GOT3 (cell line): ENCODE data around the gene SCAF11.
"Not testable (repeated sequence)": the region's sequence is repeated elsewhere in the genome, so short reads cannot be mapped to it uniquely, and the experiment has no call there.

Experiments
- DNase-seq: peaks from one replicate; lab custom pipeline; 2025; ENCODE audit warnings: mixed read lengths; lab: John Stamatoyannopoulos, UW

The SCAF11 gene, protein sequence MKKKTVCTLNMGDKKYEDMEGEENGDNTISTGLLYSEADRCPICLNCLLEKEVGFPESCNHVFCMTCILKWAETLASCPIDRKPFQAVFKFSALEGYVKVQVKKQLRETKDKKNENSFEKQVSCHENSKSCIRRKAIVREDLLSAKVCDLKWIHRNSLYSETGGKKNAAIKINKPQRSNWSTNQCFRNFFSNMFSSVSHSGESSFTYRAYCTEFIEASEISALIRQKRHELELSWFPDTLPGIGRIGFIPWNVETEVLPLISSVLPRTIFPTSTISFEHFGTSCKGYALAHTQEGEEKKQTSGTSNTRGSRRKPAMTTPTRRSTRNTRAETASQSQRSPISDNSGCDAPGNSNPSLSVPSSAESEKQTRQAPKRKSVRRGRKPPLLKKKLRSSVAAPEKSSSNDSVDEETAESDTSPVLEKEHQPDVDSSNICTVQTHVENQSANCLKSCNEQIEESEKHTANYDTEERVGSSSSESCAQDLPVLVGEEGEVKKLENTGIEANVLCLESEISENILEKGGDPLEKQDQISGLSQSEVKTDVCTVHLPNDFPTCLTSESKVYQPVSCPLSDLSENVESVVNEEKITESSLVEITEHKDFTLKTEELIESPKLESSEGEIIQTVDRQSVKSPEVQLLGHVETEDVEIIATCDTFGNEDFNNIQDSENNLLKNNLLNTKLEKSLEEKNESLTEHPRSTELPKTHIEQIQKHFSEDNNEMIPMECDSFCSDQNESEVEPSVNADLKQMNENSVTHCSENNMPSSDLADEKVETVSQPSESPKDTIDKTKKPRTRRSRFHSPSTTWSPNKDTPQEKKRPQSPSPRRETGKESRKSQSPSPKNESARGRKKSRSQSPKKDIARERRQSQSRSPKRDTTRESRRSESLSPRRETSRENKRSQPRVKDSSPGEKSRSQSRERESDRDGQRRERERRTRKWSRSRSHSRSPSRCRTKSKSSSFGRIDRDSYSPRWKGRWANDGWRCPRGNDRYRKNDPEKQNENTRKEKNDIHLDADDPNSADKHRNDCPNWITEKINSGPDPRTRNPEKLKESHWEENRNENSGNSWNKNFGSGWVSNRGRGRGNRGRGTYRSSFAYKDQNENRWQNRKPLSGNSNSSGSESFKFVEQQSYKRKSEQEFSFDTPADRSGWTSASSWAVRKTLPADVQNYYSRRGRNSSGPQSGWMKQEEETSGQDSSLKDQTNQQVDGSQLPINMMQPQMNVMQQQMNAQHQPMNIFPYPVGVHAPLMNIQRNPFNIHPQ (N-terminal part only)

GRCh38 chr12:45990468-45991283 is at the start of gene SCAF11:
TSS of gene SCAF11 (minus strand) at chr12:45990574. CDS start at chr12:45964167, 26,407 bp downstream.
- peak; percentile 99 for DNase-seq

DNA sequence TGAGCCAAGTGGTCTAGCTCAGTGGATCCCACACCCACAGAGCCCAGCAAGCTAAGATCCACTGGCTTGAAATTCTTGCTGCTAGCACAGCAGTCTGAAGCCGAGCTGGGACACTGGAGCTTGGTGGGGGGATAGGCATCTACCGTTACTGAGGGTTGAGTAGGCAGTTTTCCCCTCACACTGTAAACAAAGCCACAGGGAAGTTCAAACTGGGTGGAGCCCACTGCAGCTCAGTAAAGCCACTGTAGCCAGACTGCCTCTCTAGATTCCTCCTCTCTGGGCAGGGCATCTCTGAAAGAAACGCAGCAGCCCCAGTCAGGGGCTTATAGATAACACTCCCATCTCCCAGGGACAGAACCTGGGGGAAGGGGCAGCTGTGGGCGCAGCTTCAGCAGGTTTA is 46.7 kb upstream of the SCAF11 start:
- DNase-seq, result not testable (repeated sequence)

- no peak for DNase-seq
Measured at GRCh38 chr12:46027172-46027571, 36.8 kb upstream of the SCAF11 start.

DNA sequence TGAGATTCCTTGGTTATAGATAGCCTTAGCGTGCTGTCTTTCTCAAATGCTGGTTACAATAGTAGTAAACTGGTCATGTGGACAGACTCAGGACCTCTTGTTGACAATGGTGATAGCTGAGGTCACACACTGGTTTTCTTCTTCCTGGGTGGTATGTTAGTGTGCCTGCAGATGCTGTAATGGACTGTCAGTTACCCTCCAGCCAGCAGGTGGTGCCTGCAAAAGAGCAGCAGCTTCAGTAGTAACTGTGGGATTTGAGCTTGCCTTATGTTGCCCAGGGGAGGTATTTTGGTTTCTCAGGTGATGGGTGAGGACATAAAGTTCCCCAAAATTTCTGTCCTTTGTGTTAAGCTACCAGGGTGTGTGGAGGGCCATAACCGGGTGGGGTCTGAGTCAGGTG is 33.7 kb upstream of the SCAF11 start:
- DNase-seq, result no peak

DNA sequence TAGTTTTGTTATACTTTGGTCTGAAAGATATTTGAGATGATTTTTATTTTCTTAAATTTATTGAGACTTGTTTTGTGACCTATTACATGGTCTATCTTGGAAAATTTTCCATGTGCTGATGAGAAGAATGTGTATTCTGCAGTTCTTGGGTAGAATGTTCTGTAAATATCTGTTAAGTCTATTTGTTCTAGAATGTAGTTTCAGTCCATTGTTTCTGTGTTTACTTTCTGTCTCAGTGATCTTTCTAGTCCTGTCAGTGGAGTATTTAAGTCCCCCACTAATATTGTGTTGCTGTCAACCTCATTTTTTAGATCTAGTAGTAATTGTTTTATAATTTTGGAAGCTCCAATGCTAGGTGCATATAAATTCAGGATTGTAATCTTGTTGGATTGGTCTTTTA is 30.4 kb upstream of the SCAF11 start:
- no peak for DNase-seq

- DNase-seq, result not testable (repeated sequence)
Measured at GRCh38 chr12:46018712-46019111, 28.3 kb upstream of the SCAF11 start.

GRCh38 chr12:46017866-46018375 is 27.5 kb upstream of the SCAF11 start:
- DNase-seq, result not testable (repeated sequence)

DNA sequence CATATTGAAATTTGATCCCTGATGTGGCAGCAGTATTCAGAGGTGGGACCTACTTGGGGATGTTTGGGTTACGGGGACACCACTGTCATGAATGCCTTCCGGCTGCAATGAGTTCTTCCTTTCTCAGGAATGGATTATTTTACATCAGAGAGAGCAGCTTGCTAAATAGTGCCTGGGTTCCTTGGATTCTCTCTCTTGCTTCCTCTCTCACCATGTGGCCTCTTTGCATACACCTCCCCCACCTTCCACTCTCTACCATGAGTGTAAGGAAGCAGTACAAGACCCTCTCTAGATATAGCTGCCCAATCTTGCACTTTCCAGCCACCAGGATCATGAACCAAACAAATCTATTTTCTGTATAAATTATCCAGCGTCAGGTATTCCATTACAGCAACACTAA is 15.4 kb upstream of the SCAF11 start:
- DNase-seq, result no peak

GRCh38 chr12:46005151-46005797 is 14.9 kb upstream of the SCAF11 start:
- DNase-seq, result no peak

- DNase-seq, result no peak
Measured at GRCh38 chr12:46004715-46005114, 14.3 kb upstream of the SCAF11 start.

DNA sequence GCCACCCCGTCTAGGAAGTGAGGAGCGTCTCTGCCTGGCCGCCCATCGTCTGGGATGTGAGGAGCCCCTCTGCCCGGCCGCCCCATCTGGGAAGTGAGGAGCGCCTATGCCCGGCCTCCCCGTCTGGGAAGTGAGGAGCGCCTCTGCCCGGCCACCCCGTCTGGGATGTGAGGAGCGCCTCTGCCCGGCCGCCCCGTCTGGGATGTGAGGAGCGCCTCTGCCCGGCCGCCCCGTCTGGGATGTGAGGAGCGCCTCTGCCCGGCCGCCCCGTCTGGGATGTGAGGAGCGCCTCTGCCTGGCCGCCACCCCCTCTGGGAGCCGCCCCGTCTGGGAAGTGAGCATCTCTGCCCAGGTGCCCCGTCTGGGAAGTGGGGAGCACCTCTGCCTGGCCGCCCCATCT is 9.7 kb upstream of the SCAF11 start:
- not testable (repeated sequence) for DNase-seq

GRCh38 chr12:45994736-45995135 is 4.4 kb upstream of the SCAF11 start:
- no peak for DNase-seq

- DNase-seq, result peak; percentile 26
Measured at GRCh38 chr12:45991284-45992249, 1.2 kb upstream of the SCAF11 start.

DNA sequence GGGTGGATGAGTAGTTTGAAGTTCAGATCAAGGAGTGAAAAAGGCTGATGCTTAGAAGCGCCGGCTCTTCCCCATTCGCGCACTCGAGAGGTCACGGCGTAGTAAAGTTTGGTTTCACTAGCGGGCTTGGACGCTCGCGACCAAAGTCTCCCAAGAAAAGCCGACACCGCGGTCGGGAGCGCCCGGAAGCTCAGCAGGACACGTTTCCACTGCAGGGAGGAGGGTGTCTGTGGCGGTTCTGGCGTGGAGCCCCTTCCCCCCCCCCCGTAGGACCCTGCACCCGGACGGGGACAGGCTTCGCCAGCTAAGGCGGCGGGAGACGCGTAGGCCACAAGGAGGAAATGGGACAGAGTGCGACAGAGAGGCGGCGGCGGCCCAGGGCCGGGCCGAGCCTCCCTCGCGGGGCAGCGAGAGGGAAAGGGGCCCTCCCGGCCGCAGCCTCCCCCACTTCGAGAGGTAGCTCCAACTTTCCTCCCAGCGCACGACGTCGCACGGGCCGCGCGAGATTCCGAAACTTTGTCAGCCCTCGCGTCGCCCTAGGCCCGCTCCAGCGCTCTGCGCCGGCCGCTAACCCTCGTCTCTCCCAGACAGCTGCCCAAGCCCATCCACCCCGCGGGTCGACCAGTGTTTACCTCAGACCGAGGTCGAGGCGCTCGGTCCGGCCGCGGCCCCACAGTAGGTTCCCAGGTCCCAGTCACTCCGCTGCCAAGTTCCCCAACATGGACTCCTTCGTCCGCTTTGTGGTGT is 480 bp downstream of the SCAF11 start:
- DNase-seq, result no peak

GRCh38 chr12:45989287-45989686 is 1.1 kb downstream of the SCAF11 start:
- no peak for DNase-seq

- DNase-seq, result no peak
Measured at GRCh38 chr12:45988264-45988663, 2.1 kb downstream of the SCAF11 start.

DNA sequence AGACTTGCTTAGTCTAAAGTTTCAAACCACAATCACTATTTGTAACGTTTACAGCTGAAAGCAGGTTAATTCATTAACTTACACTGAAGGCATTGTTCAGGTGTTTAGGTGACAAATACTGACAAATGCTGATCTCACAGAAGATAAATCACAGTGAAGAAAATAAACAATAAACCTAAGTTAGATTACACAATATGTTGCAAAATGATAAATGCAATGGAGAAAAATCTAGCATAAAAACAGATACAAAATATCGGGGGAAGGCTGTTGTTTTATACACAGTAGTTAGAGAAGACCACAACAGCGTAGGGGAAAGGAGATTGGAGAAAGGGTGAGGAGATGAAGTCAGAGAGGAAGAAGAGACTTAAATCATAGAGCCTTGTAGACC is 3.0 kb downstream of the SCAF11 start:
- no peak for DNase-seq

GRCh38 chr12:45986641-45987339 is 3.6 kb downstream of the SCAF11 start:
- no peak for DNase-seq
